Keratinocyte (primary cell): ENCODE results near the gene CENPO.

ENCODE experiments used
- CTCF ChIP-seq, 3 experiments: IDR thresholded peaks in 1 of 3; conservative IDR thresholded peaks in 1 of 3; optimal IDR thresholded peaks in 1 of 3; 2 replicates in 2 of 3; 3 replicates in 1 of 3; pipeline versions ENCODE3 to v1.5.1; 2011; ENCODE audit warnings: low read length in 3 of 3, mild to moderate bottlenecking in 3 of 3, moderate library complexity in 2 of 3, control low read depth in 1 of 3, inconsistent platforms in 1 of 3; ENCODE audit not compliant: insufficient read depth in 2 of 3; ENCODE audit errors: extremely low read depth in 1 of 3
- EZH2 ChIP-seq: IDR thresholded peaks from one replicate; pipeline ENCODE4 v1.6.1; 2012; ENCODE audit warnings: inconsistent platforms, mild to moderate bottlenecking, low read length, moderate library complexity

- TF ChIP-seq CTCF (optimal IDR thresholded peaks at IDR 0.05 in 1 of 3, IDR thresholded peaks at IDR 0.05 in 1 of 3, conservative IDR thresholded peaks at IDR 0.05 in 1 of 3; ENCODE audit: extremely low read depth in 1 of 3, insufficient read depth in 2 of 3, low read length in 3 of 3) (no peak), EZH2 (no peak)
Measured at GRCh38 chr2:24844023-24844685, 50.9 kb downstream of the CENPO start.
